Astrocyte (in vitro differentiated cells and primary cell): ENCODE results near the gene PTCH2.
"Not testable (repeated sequence)": the region's sequence is repeated elsewhere in the genome, so short reads cannot be mapped to it uniquely, and the experiment has no call there.

Experiments used
- CTCF ChIP-seq: IDR thresholded peaks from 2 replicates; pipeline ENCODE4 v1.5.1; 2011; ENCODE audit warnings: low read depth, mild to moderate bottlenecking, inconsistent platforms, low read length, moderate library complexity; ENCODE audit not compliant: insufficient read depth
- EZH2 ChIP-seq: IDR thresholded peaks from 2 replicates; pipeline ENCODE4 v1.6.1; 2012; ENCODE audit warnings: mild to moderate bottlenecking, low read length, inconsistent platforms; ENCODE audit not compliant: insufficient read depth

- TF ChIP-seq CTCF, EZH2: not testable (repeated sequence)
Measured at GRCh38 chr1:44797886-44798285, 45.2 kb downstream of the PTCH2 start.
